WTC11 (cell line): Measurements from ENCODE around the gene KRT82.

Experiments
- CBFB ChIP-seq: sonication (generic); formaldehyde crosslinking; IDR thresholded peaks from 2 replicates; pipeline ENCODE4 v1.8.1; 2022; ENCODE audit warnings: mild to moderate bottlenecking, low read depth, missing genetic modification reagents
- ELF4 ChIP-seq: sonication (generic); formaldehyde crosslinking; IDR thresholded peaks from 2 replicates; pipeline ENCODE4 v1.8.1; 2022; ENCODE audit warnings: low read depth, mild to moderate bottlenecking, moderate library complexity, missing genetic modification reagents
- ZNF219 ChIP-seq: sonication (generic); formaldehyde crosslinking; IDR thresholded peaks from 2 replicates; pipeline ENCODE4 v1.8.0; 2023; ENCODE audit warnings: missing genetic modification reagents, mild to moderate bottlenecking, borderline replicate concordance
- TF ChIP-seq, protein P1 (sequence below): fragments of 200-600 bp; IDR thresholded peaks from 2 replicates; pipeline ENCODE4 v1.8.0; 2022; ENCODE audit warnings: antibody characterized with exemption
- TF ChIP-seq, protein P2 (sequence below): sonication (generic); formaldehyde crosslinking; IDR thresholded peaks from 2 replicates; pipeline ENCODE4 v1.8.0; 2022; ENCODE audit warnings: mild to moderate bottlenecking, missing genetic modification reagents
- TF ChIP-seq, protein P3 (sequence below): sonication (generic); formaldehyde crosslinking; conservative IDR thresholded peaks from 2 replicates; pipeline ENCODE4 v1.8.1; 2022; ENCODE audit warnings: mild to moderate bottlenecking, missing genetic modification reagents
- TF ChIP-seq, protein P4 (sequence below): sonication (generic); formaldehyde crosslinking; IDR thresholded peaks from 2 replicates; pipeline ENCODE4 v1.8.1; 2022; ENCODE audit warnings: missing genetic modification reagents, borderline replicate concordance

DNA sequence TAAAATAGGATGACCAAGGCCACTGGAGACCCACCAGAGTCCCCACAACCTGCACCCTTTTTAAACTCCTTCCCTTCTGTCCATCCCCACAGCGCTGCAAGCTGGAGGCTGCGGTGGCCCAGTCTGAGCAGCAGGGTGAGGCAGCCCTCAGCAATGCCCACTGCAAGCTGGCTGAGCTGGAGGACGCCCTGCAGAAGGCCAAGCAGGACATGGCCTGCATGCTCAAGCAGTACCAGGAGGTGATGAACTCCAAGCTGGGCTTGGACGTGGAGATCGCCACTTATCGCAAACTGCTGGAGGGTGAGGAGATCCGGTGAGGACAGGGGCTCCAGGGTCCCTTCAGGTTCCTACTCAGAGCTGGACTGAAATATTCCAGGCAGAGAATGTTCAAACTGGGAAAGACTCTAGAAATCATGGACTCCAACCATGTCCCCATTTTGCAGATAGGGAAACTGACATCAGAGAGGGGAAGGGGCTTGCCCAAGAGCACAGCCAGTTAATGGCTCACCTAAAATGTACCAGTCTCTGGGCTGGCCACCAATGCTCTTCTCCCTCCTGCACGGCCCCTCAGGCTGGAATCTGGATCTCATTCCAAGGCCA is 56.0 kb downstream of the KRT82 start:
- TF ChIP-seq, protein P1, sequence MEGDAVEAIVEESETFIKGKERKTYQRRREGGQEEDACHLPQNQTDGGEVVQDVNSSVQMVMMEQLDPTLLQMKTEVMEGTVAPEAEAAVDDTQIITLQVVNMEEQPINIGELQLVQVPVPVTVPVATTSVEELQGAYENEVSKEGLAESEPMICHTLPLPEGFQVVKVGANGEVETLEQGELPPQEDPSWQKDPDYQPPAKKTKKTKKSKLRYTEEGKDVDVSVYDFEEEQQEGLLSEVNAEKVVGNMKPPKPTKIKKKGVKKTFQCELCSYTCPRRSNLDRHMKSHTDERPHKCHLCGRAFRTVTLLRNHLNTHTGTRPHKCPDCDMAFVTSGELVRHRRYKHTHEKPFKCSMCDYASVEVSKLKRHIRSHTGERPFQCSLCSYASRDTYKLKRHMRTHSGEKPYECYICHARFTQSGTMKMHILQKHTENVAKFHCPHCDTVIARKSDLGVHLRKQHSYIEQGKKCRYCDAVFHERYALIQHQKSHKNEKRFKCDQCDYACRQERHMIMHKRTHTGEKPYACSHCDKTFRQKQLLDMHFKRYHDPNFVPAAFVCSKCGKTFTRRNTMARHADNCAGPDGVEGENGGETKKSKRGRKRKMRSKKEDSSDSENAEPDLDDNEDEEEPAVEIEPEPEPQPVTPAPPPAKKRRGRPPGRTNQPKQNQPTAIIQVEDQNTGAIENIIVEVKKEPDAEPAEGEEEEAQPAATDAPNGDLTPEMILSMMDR = no peak
- no peak for TF ChIP-seq CBFB (CRISPR knock-in tag)
- TF ChIP-seq, protein P2, sequence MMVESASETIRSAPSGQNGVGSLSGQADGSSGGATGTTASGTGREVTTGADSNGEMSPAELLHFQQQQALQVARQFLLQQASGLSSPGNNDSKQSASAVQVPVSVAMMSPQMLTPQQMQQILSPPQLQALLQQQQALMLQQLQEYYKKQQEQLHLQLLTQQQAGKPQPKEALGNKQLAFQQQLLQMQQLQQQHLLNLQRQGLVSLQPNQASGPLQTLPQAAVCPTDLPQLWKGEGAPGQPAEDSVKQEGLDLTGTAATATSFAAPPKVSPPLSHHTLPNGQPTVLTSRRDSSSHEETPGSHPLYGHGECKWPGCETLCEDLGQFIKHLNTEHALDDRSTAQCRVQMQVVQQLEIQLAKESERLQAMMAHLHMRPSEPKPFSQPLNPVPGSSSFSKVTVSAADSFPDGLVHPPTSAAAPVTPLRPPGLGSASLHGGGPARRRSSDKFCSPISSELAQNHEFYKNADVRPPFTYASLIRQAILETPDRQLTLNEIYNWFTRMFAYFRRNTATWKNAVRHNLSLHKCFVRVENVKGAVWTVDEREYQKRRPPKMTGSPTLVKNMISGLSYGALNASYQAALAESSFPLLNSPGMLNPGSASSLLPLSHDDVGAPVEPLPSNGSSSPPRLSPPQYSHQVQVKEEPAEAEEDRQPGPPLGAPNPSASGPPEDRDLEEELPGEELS (CRISPR knock-in tag) = no peak
- TF ChIP-seq, protein P3, sequence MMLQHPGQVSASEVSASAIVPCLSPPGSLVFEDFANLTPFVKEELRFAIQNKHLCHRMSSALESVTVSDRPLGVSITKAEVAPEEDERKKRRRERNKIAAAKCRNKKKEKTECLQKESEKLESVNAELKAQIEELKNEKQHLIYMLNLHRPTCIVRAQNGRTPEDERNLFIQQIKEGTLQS (CRISPR knock-in tag) = no peak
- no peak for TF ChIP-seq ELF4
- TF ChIP-seq, protein P4, sequence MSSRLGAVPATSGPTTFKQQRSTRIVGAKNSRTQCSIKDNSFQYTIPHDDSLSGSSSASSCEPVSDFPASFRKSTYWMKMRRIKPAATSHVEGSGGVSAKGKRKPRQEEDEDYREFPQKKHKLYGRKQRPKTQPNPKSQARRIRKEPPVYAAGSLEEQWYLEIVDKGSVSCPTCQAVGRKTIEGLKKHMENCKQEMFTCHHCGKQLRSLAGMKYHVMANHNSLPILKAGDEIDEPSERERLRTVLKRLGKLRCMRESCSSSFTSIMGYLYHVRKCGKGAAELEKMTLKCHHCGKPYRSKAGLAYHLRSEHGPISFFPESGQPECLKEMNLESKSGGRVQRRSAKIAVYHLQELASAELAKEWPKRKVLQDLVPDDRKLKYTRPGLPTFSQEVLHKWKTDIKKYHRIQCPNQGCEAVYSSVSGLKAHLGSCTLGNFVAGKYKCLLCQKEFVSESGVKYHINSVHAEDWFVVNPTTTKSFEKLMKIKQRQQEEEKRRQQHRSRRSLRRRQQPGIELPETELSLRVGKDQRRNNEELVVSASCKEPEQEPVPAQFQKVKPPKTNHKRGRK = no peak
- no peak for TF ChIP-seq ZNF219 (CRISPR knock-in tag)
